Type B pancreatic cell (in vitro differentiated cells): Measurements from ENCODE around the gene PAFAH2. TPM values are rescaled to one million over a fixed set of nuclear protein-coding genes. Genes with fewer than 3 reads are reported as not detected.
A peak's percentile ranks its signal among the peaks of the same experiment; 100 is the strongest.

Experiments used
- DNase-seq: peaks from one replicate; pipeline ENCODE4 v3.0.0; 2021; ENCODE audit warnings: mixed read lengths; ENCODE audit not compliant: unreplicated experiment; ENCODE audit errors: extremely low spot score
- H3K27ac Mint-ChIP-seq: 2 replicates; pipeline ENCODE4 v1.8.0; 2021; ENCODE audit warnings: mild to moderate bottlenecking, mixed read lengths
- H3K27me3 Mint-ChIP-seq: 2 replicates; pipeline ENCODE4 v1.8.0; 2021; ENCODE audit warnings: mixed read lengths
- H3K36me3 Mint-ChIP-seq: 2 replicates; pipeline ENCODE4 v1.8.0; 2021; ENCODE audit warnings: mixed read lengths
- H3K4me1 Mint-ChIP-seq: one replicate; pipeline ENCODE4 v1.8.0; 2021; ENCODE audit warnings: mixed read lengths; ENCODE audit not compliant: unreplicated experiment
- H3K4me3 Mint-ChIP-seq: 2 replicates; pipeline ENCODE4 v1.8.0; 2021; ENCODE audit warnings: mild to moderate bottlenecking, mixed read lengths
- H3K9me3 Mint-ChIP-seq: 2 replicates; pipeline ENCODE4 v1.8.0; 2021; ENCODE audit warnings: mixed read lengths
- total RNA-seq: library from RNA; stranded (reverse); gene quantifications from 2 replicates; pipeline ENCODE4 v1.2.1, GENCODE V29; 2021; ENCODE audit warnings: low replicate concordance
- TF ChIP-seq, protein P1 (sequence below): fragments of 200-600 bp; sonication (generic); conservative IDR thresholded peaks from 2 replicates; pipeline ENCODE4 v1.5.0; 2021; ENCODE audit warnings: antibody characterized with exemption, mild to moderate bottlenecking

The PAFAH2 gene
- total RNA-seq, 1 donor from 2014 or later, result 16.7 TPM

DNA sequence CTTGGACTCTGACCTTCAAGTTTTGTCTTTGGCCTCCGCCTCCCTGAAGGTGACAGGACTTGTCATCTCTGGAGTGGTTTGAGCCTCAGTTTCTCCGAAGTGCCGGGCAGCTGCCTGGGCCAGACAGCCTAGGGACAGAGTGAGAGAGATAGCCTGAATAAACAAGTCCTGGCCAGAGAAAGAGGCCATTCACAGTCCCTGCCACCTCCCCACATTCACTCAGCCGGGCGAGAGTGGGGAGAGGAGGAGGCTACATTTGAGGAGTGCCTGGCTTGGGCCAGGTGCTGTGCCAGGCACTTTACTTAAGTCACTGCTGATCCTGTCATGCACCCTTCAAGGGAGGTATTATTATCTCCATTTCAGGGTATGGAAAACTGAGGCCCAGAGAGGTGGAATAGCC lies 27.2 kb upstream of the PAFAH2 start:
- Mint-ChIP-seq H3K27ac (no peak overlapping the region), H3K4me1 (peaks cover 19% of the 10 kb centered on the region), H3K36me3 (no peaks in the 10 kb centered on the region), H3K27me3 (no peaks in the 10 kb centered on the region), H3K9me3 (no peaks in the 10 kb centered on the region), H3K4me3 (no peak overlapping the region)
- TF ChIP-seq, protein P1, sequence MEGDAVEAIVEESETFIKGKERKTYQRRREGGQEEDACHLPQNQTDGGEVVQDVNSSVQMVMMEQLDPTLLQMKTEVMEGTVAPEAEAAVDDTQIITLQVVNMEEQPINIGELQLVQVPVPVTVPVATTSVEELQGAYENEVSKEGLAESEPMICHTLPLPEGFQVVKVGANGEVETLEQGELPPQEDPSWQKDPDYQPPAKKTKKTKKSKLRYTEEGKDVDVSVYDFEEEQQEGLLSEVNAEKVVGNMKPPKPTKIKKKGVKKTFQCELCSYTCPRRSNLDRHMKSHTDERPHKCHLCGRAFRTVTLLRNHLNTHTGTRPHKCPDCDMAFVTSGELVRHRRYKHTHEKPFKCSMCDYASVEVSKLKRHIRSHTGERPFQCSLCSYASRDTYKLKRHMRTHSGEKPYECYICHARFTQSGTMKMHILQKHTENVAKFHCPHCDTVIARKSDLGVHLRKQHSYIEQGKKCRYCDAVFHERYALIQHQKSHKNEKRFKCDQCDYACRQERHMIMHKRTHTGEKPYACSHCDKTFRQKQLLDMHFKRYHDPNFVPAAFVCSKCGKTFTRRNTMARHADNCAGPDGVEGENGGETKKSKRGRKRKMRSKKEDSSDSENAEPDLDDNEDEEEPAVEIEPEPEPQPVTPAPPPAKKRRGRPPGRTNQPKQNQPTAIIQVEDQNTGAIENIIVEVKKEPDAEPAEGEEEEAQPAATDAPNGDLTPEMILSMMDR, result no peak
- no peak for DNase-seq

DNA sequence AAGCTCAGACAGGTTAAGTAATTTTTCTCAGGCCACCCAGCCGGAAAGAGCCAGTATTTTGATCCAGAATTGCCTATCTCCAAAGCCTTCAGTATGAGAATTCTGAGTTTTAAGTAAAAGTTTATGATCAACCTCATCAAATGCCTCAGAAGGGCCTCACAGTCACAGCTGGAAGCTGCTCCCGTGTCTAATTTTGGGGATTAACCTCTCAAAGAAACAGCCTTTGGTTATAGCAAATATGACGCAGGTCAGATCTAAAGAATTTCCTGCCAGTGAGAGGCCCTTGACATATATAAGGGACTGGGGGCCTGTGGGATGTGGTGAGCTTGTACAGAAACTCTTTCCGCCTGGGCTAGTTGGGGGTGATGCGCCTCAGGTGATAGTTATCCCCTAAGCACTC lies 26.0 kb upstream of the PAFAH2 start:
- Mint-ChIP-seq H3K4me3 (no peak overlapping the region), H3K27ac (no peak overlapping the region), H3K36me3 (no peaks in the 10 kb centered on the region), H3K27me3 (no peaks in the 10 kb centered on the region), H3K9me3 (no peaks in the 10 kb centered on the region), H3K4me1 (peaks cover 29% of the 10 kb centered on the region)
- no peak for DNase-seq
- TF ChIP-seq, protein P1, result no peak

DNA sequence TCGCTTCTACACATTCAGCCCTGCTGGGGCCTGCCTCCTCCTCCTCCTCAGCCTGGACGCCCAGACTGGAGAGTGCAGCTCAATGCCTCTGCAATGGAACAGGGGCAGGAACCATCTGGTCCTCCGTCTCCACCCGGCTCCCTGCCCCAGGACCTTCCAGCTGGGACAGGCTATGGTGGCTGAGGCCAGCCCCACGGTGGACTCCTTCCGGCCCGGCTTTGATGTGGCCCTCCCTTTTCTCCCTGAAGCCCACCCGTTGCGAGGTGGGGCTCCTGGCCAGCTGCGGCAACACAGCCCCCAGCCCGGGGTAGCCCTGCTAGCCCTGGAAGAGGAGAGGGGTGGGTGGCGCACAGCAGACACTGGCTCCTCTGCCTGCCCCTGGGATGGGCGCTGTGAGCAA lies 25.1 kb upstream of the PAFAH2 start:
- Mint-ChIP-seq H3K27me3 (no peaks in the 10 kb centered on the region), H3K4me1 (peaks cover 36% of the 10 kb centered on the region), H3K4me3 (no peak overlapping the region), H3K9me3 (no peaks in the 10 kb centered on the region), H3K27ac (no peak overlapping the region), H3K36me3 (no peaks in the 10 kb centered on the region)
- TF ChIP-seq, protein P1, result no peak
- DNase-seq, result no peak

DNA sequence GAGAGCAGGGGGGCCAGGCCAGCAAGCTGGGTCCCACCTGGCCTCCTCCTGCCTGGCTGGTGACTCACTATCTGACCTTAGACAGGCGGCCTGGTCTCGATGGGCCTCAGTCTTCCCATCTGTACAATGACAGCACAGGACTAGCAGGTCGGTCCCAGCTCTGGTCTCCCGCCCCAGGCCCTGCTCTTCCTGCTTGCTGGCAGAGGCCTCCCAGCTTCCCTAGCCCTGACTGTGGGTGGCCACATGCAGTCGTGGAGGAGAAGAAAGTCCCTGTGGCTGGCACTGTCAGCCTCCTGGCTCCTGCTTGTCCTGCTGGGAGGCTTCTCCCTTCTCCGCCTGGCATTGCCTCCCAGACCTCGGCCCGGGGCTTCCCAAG lies 24.5 kb upstream of the PAFAH2 start:
- H3K9me3 Mint-ChIP-seq, result no peaks in the 10 kb centered on the region
- no peak overlapping the region for H3K4me3 Mint-ChIP-seq
- DNase-seq, result no peak
- H3K27me3 Mint-ChIP-seq, result no peaks in the 10 kb centered on the region
- TF ChIP-seq, protein P1, result no peak
- H3K36me3 Mint-ChIP-seq, result no peaks in the 10 kb centered on the region
- peaks cover 32% of the 10 kb centered on the region for H3K4me1 Mint-ChIP-seq
- H3K27ac Mint-ChIP-seq, result no peak overlapping the region

DNA sequence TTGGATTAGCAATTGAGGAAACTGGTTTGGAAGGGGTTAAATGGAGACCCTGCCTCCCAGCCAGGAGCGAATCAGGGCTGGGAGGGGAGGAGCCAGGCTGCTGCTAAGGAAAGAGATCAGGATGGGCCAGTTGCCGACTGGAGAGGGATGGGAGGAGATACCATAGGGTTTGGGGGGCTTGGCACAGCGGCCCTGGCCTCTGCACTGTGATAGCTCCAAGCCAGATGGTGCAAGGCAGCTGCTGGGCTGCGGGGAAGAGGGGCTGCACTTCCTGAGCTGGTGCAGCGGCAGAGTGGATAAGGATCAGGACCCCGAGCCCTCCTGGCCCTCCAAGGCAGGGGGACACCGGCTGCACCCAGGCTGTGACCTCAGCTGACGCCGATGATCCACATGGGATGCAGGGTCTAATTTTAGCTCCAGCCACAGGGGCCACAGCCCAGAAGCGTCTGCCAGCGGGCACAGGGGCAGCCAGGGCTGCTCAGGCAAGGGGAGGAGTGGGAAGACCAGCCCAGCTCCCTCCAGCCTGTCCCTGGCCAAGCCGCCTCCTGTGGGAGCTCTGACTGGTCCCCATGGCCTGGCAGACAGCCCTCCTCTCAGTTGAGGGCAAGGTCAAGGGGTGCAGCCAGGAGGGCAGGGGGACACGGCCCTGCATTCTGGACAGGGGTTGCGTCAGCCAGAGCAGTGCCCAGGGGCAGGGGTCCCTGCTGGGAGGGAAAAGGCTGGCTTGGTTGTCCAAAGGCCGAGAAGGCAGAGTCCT lies 24.0 kb upstream of the PAFAH2 start, which contains the start of gene EXTL1:
Gene EXTL1 (plus strand): TSS at position 129 of the 757 bp plus-strand sequence. CDS start 872 bp downstream, outside the sequence.
- Mint-ChIP-seq H3K4me3 (peak within 1 kb of the TSS; percentile 90), H3K27ac (peak within 1 kb of the TSS; percentile 78), H3K36me3 (no peaks in the 10 kb centered on the region), H3K4me1 (peaks cover 32% of the 10 kb centered on the region), H3K27me3 (no peaks in the 10 kb centered on the region), H3K9me3 (no peaks in the 10 kb centered on the region)
- TF ChIP-seq, protein P1, result no peak
- DNase-seq, result no peak
